ENCODE measurements around the gene EIF2AK2.

EIF2AK2 gene

DNA sequence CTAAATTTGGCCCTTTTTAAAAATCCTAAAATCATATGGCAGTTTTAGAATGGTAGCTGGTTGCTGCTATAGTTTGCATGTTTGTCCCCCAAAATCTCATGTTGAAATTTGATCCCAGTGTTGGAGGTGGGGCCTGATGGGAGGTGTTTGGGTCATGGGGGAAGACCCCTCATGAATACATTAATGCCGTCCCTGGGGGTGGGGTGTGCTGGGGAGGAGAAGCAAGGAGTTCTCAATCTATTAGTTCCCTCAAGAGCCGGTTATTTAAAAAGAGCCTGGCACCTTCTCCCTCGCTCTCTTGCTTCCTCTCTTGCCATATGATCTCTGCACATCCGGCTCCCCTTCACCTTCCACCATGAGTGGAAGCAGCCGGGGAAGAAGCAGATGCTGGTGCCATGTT lies 51.6 kb downstream of the EIF2AK2 start:
- in situ Hi-C loops (cut with MboI; ENCODE audit: low sequenced_read_pairs) = no loop called here

DNA sequence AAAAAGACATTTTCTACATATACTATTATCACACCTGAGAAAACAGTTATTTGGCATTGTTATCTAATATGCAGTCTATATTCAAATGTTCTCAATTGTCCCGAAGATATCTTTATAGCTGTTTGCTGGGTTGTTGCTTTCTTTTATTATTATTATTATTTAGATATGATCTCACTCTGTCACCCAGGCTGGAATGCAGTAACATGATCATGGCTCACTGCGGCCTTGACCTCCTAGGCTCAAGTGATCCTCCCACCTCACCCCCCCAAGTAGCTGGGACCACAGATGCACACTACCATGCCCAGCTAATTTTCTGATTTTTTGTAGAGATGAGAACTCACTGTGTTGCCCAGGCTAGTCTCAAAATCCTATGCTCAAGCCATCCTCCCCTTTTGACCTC lies 52.6 kb downstream of the EIF2AK2 start:
- in situ Hi-C loops (cut with MboI; ENCODE audit: low sequenced_read_pairs) = no loop called here

DNA sequence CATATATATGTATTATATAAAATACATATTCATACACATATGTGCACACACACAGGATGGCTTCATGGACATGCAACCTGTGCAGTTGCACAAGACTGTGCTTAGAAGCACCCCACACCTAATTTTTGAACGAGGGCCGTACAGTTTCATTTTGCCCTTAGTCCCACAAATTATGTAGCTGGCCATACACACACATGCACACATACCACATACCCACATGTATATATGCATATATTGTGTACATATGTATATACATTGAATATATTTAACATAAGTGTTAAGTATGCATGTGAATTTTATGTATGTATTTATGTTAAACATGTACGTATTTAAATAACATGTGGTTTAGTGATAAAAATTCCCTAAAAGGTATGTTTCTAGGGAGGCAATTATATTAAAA lies 54.2 kb downstream of the EIF2AK2 start:
- in situ Hi-C loops (cut with MboI; ENCODE audit: low sequenced_read_pairs) = no loop called here

DNA sequence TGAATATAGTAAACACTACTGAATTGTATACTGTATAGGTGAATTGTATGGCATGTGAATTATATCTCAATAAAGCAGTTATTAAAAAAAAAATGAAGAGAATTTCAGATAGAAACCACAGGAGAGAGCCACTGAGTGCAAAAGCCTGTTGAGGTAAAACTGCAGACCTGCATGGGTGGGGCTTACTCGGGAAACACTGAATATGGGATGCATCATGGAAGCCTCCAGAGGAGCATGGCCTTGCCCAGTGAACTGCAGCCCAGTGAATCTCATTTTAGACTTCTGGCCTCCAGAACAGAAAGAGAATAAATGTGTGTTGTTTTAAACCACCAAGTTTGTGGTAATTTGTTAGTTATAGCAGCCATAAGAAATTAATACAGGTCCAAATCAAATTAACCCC lies 56.7 kb downstream of the EIF2AK2 start:
- in situ Hi-C loops (cut with MboI; ENCODE audit: low sequenced_read_pairs) = no loop called here

DNA sequence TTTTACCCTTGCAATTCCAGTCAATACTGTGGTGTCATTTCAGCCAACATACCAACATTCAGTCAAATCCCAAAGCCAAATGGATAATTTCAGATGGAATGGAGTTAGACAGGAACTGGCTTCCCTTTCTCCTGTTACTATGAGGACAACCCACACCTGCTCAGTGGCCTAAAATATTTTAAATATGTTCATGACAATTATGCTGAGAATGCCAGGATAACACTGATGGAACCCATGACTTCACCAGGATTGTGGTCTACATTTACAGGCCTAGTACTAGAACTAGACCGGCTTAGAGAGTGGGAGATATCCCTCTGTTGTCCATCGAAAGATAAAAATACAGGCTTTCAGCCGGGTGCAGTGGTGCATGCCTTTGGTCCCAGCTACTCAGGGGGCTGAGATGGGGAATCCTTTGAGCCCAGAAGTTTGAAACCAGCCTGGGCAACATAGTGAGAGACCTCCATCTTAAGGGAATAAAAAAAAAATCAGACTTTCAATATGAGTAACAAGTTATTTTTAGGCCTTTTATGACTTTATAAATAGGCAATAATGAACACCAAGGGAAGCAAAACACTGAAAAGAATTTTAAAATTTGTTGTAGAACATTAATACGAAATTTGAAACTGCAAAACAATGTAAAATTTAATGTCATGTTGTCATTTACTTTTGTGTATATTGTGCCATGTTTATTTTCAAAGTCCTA lies 58.2 kb downstream of the EIF2AK2 start:
- in situ Hi-C loops (cut with MboI; ENCODE audit: low sequenced_read_pairs) = no loop called here

DNA sequence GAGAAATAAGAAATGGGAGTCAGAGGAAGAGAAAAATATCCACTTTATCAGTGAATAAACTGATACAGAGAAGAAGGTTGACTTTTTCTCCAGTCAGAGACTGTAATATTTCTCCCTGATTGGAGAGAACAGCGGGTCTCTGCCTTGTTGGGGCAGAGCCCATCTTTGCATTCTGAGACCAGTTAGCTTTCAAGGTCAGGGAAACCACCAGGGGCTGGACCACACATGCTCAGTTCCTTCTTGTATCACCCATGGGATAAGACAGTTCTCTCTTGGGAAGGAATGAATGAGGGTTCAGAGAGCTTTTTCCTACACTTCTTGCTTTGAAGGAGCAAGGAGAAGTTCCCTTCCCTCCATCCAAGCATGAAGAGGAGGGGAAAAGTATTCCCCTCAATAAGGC lies 60.2 kb downstream of the EIF2AK2 start:
- in situ Hi-C loops (cut with MboI; ENCODE audit: low sequenced_read_pairs) = no loop called here

DNA sequence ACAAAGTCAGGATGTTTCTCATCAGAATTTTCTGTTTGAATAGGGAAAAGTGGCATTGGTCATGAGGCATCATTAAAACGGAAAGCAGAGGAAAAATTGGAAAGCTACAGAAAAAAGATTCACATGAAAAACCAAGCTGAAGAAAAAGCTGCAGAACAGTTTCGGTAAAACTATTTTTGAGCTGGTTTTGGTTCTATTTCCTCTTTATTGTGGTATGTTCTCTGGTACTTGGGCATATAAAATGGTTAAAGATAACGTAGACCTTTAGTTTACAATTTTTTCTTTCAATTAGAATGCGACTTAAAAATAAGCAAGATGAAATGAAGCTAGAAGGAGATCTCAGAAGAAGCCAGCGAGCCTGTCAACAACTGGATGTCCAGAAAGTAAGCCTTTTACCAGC lies 64.9 kb downstream of the EIF2AK2 start:
- in situ Hi-C loops (cut with MboI; ENCODE audit: low sequenced_read_pairs) = no loop called here

DNA sequence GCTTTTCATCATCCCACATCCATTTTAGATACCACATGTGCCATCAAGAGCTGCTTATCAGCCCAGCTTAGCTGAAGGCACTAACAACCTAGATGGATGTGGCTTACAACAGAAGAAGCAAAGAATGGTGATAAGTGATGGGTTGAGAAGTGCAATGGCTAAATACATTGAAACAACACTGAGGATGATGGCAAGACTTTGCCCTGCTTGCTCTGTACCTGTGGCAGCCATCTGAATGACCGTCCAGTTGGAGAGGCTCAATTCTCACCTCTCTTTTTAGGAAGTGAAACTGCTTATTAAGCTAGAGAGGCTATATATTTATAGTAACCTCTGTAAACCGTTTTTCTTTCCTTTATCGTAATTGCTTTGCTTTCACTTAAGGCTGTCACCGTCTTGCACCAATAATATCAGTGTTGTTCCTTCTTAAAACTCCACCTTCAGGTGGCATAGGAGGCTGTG lies 66.7 kb downstream of the EIF2AK2 start:
- in situ Hi-C loops (cut with MboI; ENCODE audit: low sequenced_read_pairs) = no loop called here

DNA sequence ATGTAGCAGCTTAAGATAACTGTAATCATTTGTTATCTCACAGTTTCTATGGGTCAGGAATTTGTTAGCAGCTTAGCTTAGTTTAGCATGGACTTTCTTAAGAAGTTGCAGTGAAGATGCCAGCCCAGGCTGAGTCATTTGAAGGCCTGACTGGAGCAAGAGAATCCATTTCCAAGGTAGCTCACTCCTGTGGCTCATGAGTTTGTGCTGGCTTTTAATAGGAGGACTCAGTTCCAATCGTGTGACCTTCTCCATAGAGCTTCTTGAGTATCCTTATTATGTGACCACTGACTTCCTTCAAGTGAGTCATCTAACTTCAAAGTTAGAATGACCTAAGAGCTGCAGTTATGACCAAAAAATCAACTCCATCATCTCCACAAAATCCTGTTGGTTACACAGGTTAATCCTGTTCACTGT lies 71.0 kb downstream of the EIF2AK2 start:
- in situ Hi-C loops (cut with MboI; ENCODE audit: low sequenced_read_pairs) = no loop called here

DNA sequence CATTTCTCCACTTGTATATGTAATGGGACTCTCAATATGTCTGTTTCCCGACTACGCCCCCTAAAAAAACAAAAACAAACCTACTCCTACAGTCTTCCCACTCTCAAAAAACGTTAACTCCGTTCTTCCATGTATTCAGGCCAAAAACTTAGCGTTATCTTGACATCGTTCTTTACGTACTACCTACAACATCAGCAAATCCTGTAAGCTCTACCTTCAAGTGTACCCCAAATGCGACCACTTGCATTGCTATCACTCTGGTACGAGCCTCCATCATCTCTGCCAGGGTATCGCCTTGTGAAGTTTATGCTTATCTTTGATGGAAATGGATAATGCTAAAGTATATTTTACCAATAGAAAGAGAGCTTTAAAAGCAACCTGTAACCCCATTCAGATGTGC lies 72.0 kb downstream of the EIF2AK2 start:
- in situ Hi-C loops (cut with MboI; ENCODE audit: low sequenced_read_pairs) = no loop called here

DNA sequence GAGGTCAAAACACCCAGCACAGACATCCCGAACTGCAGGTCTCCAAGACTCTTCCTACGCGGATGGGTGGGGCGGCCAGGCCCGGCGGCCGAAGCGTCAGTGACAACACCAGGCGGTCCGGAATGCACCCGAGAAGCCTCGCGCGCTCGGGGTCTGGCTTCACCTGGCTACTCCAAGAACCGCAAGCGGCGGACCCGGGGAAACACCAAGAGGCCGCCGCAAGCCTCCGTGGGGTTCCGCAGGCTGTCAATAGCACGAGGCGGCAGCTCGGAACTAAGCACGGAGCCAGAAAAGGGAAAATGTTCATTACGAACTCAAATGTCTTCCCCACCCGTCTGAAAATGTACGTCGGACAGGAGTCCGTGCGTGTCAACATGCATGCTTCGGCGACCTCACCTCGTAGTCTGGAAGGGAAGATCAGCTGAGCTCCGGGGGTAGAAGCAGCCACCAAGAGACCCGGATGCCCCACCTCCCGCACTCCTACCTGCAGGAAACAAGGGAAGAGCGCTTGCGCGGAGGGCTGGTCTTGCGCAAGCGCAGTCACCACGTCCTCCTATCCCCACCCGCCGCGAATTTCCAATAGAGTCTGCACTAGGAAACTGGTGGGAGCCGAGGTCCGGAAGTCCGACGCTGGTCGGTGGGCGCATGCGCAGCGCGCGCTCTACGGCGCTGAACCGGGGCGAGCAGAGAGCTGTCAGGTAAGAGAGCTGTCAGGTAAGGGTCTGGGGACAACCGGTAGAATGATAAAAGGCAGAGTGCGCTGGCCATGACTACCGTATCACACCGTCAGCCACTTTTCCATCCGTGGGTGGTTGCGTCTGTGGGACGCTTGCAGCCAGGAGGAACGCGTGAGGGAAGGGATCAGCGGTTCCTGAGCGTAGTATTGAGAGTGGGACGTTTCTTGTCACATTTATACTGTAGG lies 72.6 kb downstream of the EIF2AK2 start, which contains the start of the genes GPATCH11 and HEATR5B:
Gene GPATCH11, plus strand, starts transcription at position 646 of the 922 bp plus-strand sequence. CDS start 3,864 bp downstream, outside the sequence.
Gene HEATR5B, minus strand, starts transcription at position 500 of the 922 bp plus-strand sequence. CDS start 958 bp downstream, outside the sequence.
- in situ Hi-C loops (cut with MboI; ENCODE audit: low sequenced_read_pairs) = no loop called here

DNA sequence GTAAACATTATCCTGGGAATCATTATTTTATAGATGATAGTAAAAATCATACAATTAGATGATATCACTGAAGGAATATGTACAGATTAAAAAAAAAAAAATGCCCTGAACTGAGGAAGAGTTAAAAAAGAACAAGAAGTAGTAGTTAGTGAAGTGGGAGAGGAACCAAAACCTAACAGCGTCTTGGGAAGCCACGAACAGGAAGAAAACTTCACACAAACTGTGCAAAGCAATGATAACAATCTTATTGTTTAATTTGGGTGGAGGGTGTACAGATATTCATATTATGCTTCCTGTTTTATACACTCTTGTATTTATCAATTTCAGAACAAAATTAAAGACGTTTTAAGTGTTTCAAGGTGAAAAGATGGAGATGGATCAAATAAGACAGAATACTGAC lies 76.1 kb downstream of the EIF2AK2 start:
- in situ Hi-C loops (cut with MboI; ENCODE audit: low sequenced_read_pairs) = no loop called here

DNA sequence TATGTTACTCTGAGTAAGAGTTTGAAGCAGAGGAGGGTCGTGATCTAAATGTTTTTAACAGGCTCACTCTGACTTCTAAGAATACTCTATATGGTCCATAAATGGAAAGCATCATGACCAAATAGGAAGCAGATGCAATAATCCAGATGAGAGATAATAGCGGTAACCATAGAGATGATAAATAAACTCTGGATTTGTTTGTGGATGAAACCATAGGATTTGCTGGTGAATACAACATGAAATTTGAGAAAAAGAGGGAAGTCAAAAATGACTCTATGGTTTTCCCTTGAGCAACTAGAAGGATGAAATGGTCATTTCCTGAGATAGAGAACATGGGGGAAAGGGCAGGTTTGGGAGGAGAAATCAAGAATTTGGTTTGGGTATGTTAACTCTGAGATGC lies 76.5 kb downstream of the EIF2AK2 start:
- in situ Hi-C loops (cut with MboI; ENCODE audit: low sequenced_read_pairs) = no loop called here

DNA sequence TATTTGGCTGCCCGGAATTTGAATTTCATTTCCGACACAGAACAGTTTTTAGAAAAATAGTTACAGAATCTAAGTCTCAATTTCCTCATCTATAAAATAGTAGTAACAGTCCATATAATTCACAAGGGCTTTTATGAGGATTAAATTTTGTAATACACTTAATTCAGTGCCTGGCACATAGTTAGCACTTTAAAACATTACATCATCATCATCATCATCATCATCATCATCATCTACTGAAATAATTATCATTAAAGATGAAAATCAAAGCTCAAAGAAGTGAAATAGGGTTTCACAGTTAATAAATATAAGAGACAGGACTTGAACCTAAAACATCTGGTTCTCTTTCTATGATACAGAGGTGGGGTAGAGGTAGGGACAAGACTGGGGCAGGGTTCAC lies 85.8 kb downstream of the EIF2AK2 start:
- in situ Hi-C loops (cut with MboI; ENCODE audit: low sequenced_read_pairs) = no loop called here

DNA sequence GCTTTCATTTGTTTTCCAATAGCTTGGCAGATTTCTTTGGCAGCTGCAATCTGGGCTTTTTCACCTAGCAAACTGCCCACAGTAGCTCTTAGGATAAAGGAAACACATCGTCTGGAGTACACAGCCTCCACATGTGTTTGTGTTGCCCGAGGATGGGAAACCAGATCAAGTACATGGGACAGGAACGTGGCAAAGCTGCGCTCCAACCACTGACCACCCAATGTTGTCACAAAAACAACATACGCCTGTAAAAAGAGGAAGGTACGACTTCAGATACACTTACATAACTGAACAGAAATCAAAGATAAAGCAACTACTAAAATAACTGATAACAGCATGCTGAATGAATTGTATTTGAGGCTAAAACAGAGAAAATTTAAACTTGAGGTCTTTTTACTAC lies 88.1 kb downstream of the EIF2AK2 start:
- in situ Hi-C loops (cut with MboI; ENCODE audit: low sequenced_read_pairs) = no loop called here

DNA sequence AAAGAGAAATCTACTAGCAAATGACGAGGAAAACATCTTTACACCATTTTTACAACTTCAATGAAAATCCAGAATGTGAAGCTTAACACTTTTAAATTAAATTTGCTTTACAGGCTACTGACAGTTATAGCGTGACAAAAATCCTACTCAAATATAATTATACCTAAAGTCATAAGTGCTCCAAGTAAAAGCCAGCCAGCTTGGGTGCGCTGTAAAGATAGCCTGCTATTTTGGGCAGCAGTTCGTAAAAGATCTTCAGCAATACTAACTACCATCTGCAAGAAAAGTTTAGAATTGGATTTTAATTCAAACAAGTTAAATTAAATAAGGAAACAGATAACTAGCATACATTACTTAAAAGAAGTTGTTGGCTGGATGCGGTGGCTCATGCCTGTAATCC lies 95.0 kb downstream of the EIF2AK2 start:
- in situ Hi-C loops (cut with MboI; ENCODE audit: low sequenced_read_pairs) = no loop called here

DNA sequence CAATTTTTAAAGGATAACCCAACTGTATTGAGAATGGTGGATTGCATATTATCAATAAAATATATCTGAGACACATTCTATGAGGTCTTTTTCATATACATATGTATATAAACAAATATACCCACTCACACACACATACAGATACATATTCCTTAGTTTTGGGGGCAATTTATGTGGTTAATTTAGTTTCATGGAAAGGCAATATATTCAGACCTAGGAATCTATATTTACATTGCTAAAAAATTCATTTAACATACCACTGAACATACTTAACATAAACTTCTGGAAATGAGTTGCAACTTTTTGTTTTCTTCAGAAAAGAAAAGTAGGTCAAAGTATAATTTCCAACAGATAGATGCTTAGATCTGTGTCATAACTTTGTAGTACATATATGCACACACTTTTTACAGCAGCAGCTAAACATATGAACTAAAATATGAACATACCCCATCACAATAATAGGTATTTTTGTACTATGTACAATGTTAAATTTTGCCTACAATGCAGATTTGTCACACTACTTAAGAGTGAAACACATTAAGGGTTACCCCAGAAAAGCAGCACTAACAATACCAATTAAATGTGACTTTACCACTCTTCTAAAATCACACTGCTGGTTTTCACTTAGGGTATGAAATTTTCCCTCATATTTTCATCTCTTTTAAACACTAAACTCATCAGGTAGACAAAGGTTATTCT lies 95.6 kb downstream of the EIF2AK2 start:
- in situ Hi-C loops (cut with MboI; ENCODE audit: low sequenced_read_pairs) = no loop called here

DNA sequence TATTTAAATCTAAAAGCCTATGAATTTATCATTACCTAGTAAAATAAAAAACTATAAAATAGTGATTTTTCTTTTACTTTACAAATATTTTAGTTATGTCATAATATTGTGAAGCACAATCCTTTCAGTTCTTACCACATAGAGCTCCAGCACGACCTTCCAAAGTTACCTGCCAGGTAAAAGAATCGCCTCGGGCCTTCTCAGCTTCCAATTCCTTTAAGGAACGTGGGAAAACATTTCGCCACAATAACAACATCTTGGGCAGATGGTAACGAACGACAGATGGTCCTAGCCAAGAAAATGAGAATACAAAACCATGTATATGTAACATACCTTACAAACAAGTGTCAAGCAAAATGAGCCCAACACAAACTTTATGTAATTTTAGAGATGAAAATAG lies 96.3 kb downstream of the EIF2AK2 start:
- in situ Hi-C loops (cut with MboI; ENCODE audit: low sequenced_read_pairs) = no loop called here

DNA sequence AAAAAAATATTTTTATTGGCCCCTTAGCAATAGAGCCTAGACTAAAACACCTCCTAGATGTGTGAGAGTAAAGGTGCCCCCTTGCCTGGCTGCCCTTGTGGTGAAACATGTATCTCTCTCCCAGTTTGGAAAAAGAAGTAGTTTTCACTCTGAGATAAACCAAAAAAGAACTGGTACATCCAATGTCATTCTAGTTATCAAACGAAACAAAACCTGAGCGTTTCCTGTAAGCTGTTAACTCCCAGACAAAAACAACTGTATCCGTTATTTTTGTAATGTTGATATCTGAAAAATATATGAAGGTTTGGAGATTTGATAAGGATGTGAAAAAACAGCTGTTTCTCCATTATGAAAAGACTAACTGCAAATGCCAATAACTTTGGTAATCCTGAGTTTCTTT lies 96.9 kb downstream of the EIF2AK2 start:
- in situ Hi-C loops (cut with MboI; ENCODE audit: low sequenced_read_pairs) = no loop called here

DNA sequence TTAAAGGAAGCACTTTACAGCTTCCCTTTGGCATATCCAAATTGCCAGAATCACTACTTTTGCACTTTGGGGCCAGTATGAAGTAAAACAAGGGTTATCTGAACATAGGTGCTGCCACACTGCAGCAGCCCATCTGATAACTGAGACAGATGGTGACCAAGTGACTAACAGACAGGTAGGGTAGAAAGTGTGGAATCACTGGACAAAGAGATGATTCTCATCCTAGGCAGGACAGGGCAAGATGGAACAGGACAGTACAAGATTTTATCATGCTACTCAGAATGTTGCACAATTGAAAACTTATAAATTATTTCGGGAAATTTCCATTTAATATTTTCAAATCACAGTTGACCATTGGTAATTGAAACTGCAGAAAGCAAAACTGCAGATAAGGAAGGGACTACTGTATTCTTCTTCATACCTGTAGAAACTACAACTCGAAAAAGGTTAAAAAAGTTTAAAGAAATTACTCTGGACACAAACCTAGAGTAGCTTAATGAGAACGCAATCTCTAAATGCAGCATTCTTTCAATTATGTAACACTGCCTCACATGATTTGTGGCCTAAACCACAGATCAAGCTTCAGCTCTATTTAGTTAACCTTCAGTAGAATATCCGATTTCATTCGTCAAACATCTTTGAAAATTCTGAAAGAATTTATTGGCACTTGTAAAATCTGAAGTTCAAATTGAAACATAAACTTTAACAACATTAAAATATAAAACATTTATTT lies 104.0 kb downstream of the EIF2AK2 start:
- in situ Hi-C loops (cut with MboI; ENCODE audit: low sequenced_read_pairs) = no loop called here

All from HL-60/S4 treated with retinoic acid at 250 ng/mL for 4 days and 3 days (cell line).